Large intestine (tissue), 3 donors: ENCODE data around the gene NLRP1. TPM values are rescaled to one million over a fixed set of nuclear protein-coding genes. Genes with fewer than 3 reads are reported as not detected.
A peak's percentile ranks its signal among the peaks of the same experiment; 100 is the strongest.

Experiments
- DNase-seq, 2 donors: peaks; one replicate each; pipeline versions ENCODE4 v3.0.0 to v3.0.0-alpha.2; 2013
- H3K27ac ChIP-seq: one replicate; pipeline ENCODE4 v1.5.1; 2013; ENCODE audit warnings: low read length
- H3K27me3 ChIP-seq: 2 replicates; pipeline ENCODE4 v1.6.1; 2013; ENCODE audit warnings: low read length; ENCODE audit not compliant: control insufficient read depth, insufficient read depth
- H3K36me3 ChIP-seq: 2 replicates; pipeline ENCODE4 v1.6.1; 2013; ENCODE audit warnings: low read length; ENCODE audit not compliant: control insufficient read depth, insufficient read depth
- H3K4me1 ChIP-seq: one replicate; pipeline ENCODE4 v1.6.1; 2013; ENCODE audit warnings: low read length; ENCODE audit not compliant: control insufficient read depth, insufficient read depth
- H3K4me3 ChIP-seq: one replicate; pipeline ENCODE4 v1.5.1; 2013; ENCODE audit warnings: low read length
- H3K9me3 ChIP-seq: one replicate; pipeline ENCODE4 v1.6.1; 2013; ENCODE audit warnings: mild to moderate bottlenecking, low read depth, low read length, moderate library complexity; ENCODE audit not compliant: control insufficient read depth
- WGBS: methylation state at CpG from one replicate; pipeline ENCODE4 v1.1.5; 2013; ENCODE audit warnings: low lambda C conversion rate; ENCODE audit not compliant: insufficient coverage; 5-methylcytosine and 5-hydroxymethylcytosine counted together
- polyA plus RNA-seq: library from polyadenylated mRNA; unstranded; fragments of 120-200 nt; gene quantifications from one replicate; pipeline ENCODE4 v1.2.1, GENCODE V29; 2013

NLRP1 gene
- polyA plus RNA-seq, 1 donor, result 29.1 TPM

DNA sequence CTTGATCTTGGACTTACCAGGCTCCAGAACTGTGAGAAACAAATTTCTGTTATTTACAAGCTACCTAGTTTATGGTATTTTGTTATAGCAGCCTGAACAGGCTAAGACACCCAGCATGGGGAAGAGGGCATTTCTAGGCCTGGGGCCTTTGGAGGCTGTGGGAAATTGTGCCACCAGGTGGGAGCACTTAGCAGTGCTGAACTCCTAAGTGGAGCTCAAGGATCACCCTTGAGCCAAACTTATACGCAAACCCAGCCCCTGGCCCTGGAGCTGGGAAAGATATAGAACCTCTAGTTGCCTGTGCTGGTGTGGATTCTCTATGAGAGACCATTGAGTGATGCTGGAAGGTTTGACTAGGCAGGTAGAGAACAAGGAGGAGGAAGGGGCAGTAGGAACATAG is 61.8 kb downstream of the NLRP1 start:
- Histone ChIP-seq H3K27me3 (no peaks in the 10 kb centered on the region), H3K36me3 (no peaks in the 10 kb centered on the region), H3K4me1 (no peaks in the 10 kb centered on the region), H3K9me3 (no peaks in the 10 kb centered on the region), H3K4me3 (no peak overlapping the region), H3K27ac (no peak overlapping the region)
- no peak for DNase-seq
- no CpG with 5 or more reads among the region's 1 CpG for WGBS

DNA sequence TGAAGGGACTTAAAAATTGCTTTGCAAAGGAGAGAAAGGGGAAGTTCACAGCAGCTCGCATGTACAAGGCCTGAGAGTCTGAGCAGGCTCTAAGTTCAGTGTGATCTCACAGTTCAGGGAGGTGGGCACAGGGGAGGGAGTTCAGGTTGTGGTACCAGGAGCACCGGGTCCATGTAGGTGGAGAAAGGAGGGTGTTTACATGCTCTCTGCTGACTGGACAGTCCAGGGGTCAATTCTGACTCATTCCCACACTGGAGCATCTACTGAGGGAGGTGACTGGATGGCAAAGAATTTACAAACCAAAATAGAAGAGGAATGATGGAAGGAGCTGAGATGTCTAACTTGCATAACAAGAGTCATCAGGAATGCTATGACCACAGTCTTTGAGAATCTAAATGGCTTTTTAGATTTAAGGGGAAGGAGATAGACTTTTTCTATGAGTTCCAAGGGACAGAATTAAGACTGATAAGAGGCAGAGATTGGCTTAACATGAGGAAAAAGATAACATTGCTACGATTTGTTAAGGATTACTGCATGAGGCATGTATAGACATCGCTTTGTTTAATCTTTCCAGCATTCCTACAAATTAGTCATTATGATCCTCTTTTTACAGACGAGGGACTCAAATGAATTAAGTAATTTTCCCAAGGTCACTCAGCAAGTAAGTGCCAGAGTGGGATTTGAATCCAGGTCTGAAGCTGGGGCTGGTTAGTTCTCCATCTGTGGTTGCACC is 68.1 kb downstream of the NLRP1 start:
- no peak overlapping the region for H3K27ac ChIP-seq

DNA sequence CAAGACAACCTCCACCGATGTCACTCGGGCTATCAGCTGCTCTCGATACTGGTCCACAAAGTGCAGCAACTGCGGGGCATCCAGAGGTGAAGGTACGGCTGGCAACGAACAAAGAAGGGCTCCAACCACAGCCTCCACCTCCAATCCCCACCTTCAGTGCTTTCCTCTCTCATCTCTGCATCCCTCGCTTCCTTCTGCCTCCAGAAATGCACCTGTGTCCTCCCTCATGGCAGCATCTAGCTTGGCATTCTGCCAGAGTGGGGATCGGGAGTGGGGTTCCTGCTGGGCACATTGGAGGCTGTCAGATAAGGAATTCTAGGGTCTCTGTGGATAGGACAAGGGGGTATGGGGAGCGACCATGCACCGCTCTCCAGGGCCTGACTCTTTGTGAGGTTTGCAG is 69.3 kb downstream of the NLRP1 start:
- no peaks in the 10 kb centered on the region for H3K36me3 ChIP-seq
- H3K4me3 ChIP-seq, result no peak overlapping the region
- WGBS, result 100% methylated on average over 3 of the region's 10 CpGs
- no peak overlapping the region for H3K27ac ChIP-seq
- no peaks in the 10 kb centered on the region for H3K9me3 ChIP-seq
- H3K27me3 ChIP-seq, result peaks cover 7% of the 10 kb centered on the region
- DNase-seq, result no peak
- no peaks in the 10 kb centered on the region for H3K4me1 ChIP-seq

More for the DNA sequence above, 68.1 kb downstream of the NLRP1 start:
- 67% methylated on average over 1 of the region's 5 CpGs for WGBS
- Histone ChIP-seq H3K4me1 (no peaks in the 10 kb centered on the region), H3K4me3 (no peak overlapping the region), H3K27me3 (peaks cover 7% of the 10 kb centered on the region), H3K9me3 (no peaks in the 10 kb centered on the region), H3K36me3 (no peaks in the 10 kb centered on the region)
- DNase-seq, result peak in 1 of 2 donors; percentile 10

DNA sequence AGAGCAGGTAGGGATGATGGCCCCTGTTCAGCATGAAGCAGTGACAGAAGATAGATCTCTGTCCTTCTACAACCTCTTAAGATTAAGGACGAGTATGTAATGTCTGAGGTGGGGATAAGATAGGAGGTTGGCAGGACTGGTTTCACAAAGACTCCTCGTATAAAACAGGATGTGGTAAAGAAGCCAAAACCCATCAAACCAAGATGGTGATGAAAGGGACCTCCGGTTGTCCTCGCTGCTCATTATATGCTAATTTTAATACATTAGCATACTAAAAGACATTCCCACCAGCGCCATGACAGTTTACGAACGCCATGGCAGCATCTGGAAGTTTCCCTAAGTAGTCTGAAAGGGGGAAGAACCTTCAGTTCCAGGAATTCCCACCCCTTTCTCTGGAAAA is 70.7 kb downstream of the NLRP1 start:
- Histone ChIP-seq H3K4me3 (no peak overlapping the region), H3K36me3 (no peaks in the 10 kb centered on the region), H3K27ac (no peak overlapping the region), H3K9me3 (no peaks in the 10 kb centered on the region), H3K4me1 (no peaks in the 10 kb centered on the region), H3K27me3 (peaks cover 7% of the 10 kb centered on the region)
- no peak for DNase-seq
- WGBS, result no CpG with 5 or more reads among the region's 7 CpGs

DNA sequence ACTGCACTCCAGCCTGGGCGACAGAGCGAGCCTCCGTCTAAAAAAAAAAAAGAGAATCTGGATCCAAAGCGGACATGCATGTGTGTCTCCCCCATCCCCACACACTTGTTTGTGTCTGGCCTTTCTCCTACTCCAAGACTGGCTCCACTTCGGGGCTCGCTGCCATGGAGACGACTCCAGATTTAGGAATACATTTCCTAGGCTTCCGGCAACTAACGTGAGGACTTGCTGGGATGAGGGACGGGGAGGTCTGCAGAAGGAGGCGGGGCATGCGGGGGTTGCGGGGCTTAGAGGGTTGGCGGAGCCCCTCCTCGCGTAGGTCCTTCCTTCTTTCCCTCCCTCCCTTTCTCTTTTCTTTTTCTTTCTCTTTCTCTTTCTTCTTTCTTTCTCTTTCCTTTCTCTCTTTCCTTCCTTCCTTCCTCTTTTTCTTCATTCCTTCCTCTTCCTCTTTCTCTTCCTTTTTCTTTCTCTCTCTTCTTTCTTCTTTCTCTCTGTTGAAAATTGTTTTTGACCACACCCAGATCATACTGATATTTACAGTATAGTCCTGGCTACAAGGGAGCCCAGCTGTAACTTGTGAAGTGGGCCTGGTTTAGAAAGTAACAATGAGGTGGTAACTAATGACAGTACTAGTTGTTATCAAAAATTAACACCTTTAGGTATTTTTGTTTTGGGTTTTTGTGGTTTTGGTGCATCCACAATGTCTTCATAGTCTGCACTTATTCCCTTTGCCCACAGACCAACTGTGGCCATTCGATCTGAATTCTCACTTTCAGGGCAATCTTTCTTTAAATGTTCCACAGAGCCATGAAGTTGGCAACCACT is 72.7 kb downstream of the NLRP1 start:
- H3K27ac ChIP-seq, result no peak overlapping the region
- WGBS, result 74% methylated on average over 3 of the region's 17 CpGs
- H3K36me3 ChIP-seq, result no peaks in the 10 kb centered on the region
- no peaks in the 10 kb centered on the region for H3K4me1 ChIP-seq
- peaks cover 7% of the 10 kb centered on the region for H3K27me3 ChIP-seq
- no peaks in the 10 kb centered on the region for H3K9me3 ChIP-seq
- no peak overlapping the region for H3K4me3 ChIP-seq
- peak; percentile 48 to 61 for DNase-seq

DNA sequence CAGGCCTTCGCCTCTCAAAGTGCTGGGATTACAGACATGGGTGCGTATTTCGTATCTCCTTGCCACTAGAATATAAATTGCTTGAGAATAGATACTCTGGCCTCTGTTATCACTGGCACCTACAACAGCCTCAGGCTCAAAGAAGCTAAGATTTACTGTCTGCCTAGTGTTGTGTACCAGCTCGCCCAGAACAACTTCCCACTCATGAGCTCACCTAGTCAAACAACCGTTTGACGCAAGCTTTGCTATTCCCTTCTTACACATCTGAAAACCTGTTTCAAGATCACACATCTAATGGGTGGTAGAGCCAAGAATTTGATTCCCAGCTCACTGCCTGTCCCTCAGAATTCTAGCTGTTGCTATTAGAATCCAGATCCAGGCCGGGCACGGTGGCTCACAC is 73.5 kb downstream of the NLRP1 start:
- Histone ChIP-seq H3K27ac (no peak overlapping the region), H3K4me1 (no peaks in the 10 kb centered on the region), H3K4me3 (no peak overlapping the region), H3K36me3 (no peaks in the 10 kb centered on the region), H3K27me3 (peaks cover 7% of the 10 kb centered on the region), H3K9me3 (no peaks in the 10 kb centered on the region)
- whole genome bisulfite sequencing, result no CpG with 5 or more reads among the region's 8 CpGs
- DNase-seq, result no peak

DNA sequence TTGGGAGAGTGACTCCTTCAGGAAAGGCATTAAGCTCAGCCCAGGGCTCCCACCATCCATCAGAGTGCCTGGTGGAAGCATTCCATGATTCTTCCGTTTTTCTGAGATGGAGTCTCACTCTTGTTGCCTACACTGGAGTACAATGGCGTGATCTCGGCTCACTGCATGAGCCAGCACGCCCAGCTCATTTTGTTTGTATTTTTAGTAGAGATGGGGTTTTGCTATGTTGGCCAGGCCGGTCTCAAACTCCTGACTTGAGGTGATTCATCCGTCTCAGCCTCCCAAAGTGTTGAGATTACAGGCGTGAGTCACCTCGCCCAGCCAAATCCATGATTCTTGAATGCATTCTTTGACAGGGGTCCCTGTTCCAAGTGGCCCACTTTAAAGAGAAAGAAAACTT is 74.8 kb downstream of the NLRP1 start:
- Histone ChIP-seq H3K4me3 (no peak overlapping the region), H3K27ac (no peak overlapping the region), H3K27me3 (peaks cover 7% of the 10 kb centered on the region), H3K36me3 (no peaks in the 10 kb centered on the region), H3K9me3 (no peaks in the 10 kb centered on the region), H3K4me1 (no peaks in the 10 kb centered on the region)
- DNase-seq, result no peak
- no CpG with 5 or more reads among the region's 8 CpGs for WGBS

DNA sequence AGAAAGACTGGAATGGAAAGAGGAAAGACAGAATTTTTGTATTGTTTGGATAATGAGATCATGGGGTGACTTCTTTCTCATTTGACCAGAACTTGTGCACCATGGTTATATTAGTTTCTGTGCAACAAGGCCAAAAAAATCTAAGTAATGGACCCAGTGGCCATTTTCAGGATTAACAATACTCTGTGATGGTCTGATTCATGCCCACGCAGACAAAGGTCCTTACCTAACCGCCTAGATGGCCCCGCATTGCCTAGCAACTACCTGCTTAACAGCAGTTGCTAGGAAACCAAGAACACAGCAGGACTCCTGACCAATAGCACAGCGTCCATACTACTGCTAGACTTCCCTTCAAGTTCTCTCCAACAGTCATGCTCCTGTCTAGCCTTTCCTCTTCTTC is 75.5 kb downstream of the NLRP1 start:
- Histone ChIP-seq H3K36me3 (no peaks in the 10 kb centered on the region), H3K4me3 (no peak overlapping the region), H3K27me3 (peaks cover 6% of the 10 kb centered on the region), H3K27ac (no peak overlapping the region), H3K9me3 (no peaks in the 10 kb centered on the region), H3K4me1 (no peaks in the 10 kb centered on the region)
- DNase-seq, result peak in 1 of 2 donors; percentile 62
- WGBS, result no CpG with 5 or more reads among the region's 4 CpGs

DNA sequence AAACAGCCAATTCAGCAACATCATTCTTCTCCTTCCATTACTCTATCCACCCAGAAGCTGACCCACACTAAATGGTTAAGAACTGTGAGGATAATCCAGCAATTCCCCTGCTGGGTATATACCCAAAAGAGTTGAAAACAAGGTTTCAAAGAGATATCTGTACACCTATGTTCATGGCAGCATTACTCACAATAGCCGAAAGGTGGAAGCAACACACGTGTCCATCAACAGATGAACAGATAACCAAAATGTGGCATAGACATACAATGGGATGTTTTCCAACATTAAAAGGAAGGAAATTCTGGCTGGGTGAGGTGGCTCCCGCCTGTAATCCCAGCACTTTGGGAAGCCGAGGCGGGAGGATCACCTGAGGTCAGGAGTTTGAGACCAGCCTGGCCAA is 78.0 kb downstream of the NLRP1 start:
- Histone ChIP-seq H3K4me3 (no peak overlapping the region), H3K27me3 (peaks cover 13% of the 10 kb centered on the region), H3K9me3 (no peaks in the 10 kb centered on the region), H3K27ac (no peak overlapping the region), H3K36me3 (no peaks in the 10 kb centered on the region), H3K4me1 (no peaks in the 10 kb centered on the region)
- DNase-seq, result no peak
- WGBS, result no CpG with 5 or more reads among the region's 5 CpGs

DNA sequence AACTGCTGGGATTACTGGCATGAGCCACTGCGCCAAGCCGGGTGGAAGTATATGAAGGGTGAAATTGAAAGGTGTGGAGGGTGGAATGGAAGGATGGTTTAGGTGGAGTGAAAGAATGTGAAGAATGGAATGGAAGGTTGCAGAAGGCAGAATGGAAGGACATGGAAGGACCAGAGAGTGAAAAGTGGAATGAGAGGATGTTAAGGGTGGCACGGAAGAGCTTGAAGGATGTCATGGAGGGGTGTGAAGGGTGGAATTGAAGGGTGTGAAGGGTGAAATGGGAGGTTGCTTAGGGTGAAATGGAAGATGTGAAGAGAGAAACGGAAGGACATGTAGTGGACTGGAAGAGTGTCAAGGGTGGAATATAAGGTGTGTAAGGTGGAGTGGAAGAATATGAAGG is 81.8 kb downstream of the NLRP1 start:
- WGBS, result 98% methylated on average over 4 of the region's 4 CpGs
- Histone ChIP-seq H3K9me3 (no peaks in the 10 kb centered on the region), H3K36me3 (no peaks in the 10 kb centered on the region), H3K4me1 (peaks cover 3% of the 10 kb centered on the region), H3K27me3 (peaks cover 42% of the 10 kb centered on the region), H3K4me3 (no peak overlapping the region), H3K27ac (no peak overlapping the region)
- DNase-seq, result no peak
